Measurements from ENCODE around the gene NPIPB13.
"Not testable (repeated sequence)": the region's sequence is repeated elsewhere in the genome, so short reads cannot be mapped to it uniquely, and the experiment has no call there.

NPIPB13 gene

DNA sequence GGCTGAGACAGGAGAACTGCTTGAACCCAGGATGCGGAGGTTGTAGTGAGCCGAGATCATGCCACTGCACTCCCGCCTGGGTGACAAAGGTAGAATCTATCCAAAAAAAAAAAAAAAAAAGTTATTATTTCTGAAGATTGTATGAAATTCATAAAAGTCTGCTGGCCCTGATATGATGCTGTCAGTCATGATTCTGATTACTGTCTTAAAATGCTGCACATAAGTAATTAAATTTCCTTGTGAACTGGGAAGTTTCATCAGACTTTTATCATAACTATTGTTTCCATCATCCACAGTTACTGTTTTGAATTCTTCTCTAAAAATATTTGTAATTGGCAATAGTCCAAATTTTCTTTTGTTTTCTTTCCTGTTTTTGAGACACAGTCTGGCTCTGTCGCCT lies at the start of gene NPIPB13:
Gene NPIPB13, minus strand, starts transcription at position 101 of the 400 bp plus-strand sequence. CDS start 2,906 bp downstream, outside the sequence.
- H3K27ac ChIP-seq (ENCODE audit: extremely low read depth, low read depth, low read length); H3K4me3 ChIP-seq (ENCODE audit: low read depth, low read length); H3K4me1 ChIP-seq (ENCODE audit: control insufficient read depth, insufficient read depth, low read length); CTCF ChIA-PET; H3K36me3 ChIP-seq (ENCODE audit: control insufficient read depth in 2 of 2, insufficient read depth in 1 of 2, low read length in 2 of 2); POLR2A ChIA-PET; H3K9me3 ChIP-seq (ENCODE audit: control insufficient read depth, insufficient read depth, low read depth, low read length): not testable (repeated sequence)

DNA sequence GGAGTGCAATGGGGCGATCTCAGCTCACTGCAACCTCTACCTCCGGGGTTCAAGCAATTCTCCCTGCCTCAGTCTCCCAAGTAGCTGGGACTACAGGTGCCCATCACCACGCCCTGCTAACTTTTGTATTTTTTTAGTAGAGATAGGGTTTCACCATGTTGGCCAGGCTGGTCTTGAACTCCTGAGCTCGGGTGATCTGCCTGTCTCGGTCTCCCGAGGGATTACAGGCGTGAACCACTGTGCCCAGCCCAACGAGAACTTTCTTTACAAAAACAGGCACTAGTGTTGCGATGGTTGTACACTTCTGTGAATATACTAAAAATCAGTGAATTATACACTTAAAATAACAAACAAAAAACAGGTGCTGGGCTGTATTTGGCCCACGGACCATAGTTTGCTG lies 34.1 kb upstream of the NPIPB13 start:
- H3K4me3 ChIP-seq (ENCODE audit: low read depth, low read length); CTCF ChIA-PET; H3K27ac ChIP-seq (ENCODE audit: extremely low read depth, low read depth, low read length); H3K9me3 ChIP-seq (ENCODE audit: control insufficient read depth, insufficient read depth, low read depth, low read length); H3K36me3 ChIP-seq (ENCODE audit: control insufficient read depth in 2 of 2, insufficient read depth in 1 of 2, low read length in 2 of 2); POLR2A ChIA-PET; H3K4me1 ChIP-seq (ENCODE audit: control insufficient read depth, insufficient read depth, low read length): not testable (repeated sequence)

DNA sequence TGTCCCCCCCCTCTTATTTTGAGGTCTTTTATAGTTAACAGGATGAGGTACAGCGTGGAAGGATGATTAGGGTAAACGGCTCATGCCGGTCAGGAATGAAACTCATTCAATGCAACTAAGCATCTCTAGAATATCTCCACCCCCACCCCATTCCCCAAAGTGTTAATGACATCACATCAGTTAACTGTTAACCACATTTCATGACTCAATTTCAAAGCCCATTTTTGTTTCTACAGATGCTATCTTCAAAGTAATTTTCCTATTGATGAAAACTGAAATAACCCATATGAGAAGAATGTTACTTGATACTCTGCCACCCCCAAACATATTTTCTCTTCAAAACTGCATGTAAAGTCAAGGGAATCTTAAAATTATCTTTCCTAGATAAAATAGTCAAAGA lies 30.2 kb upstream of the NPIPB13 start:
- H3K4me1 ChIP-seq (ENCODE audit: control insufficient read depth, insufficient read depth, low read length); H3K27ac ChIP-seq (ENCODE audit: extremely low read depth, low read depth, low read length); CTCF ChIA-PET; H3K36me3 ChIP-seq (ENCODE audit: control insufficient read depth in 2 of 2, insufficient read depth in 1 of 2, low read length in 2 of 2); H3K4me3 ChIP-seq (ENCODE audit: low read depth, low read length); H3K9me3 ChIP-seq (ENCODE audit: control insufficient read depth, insufficient read depth, low read depth, low read length); POLR2A ChIA-PET: not testable (repeated sequence)

DNA sequence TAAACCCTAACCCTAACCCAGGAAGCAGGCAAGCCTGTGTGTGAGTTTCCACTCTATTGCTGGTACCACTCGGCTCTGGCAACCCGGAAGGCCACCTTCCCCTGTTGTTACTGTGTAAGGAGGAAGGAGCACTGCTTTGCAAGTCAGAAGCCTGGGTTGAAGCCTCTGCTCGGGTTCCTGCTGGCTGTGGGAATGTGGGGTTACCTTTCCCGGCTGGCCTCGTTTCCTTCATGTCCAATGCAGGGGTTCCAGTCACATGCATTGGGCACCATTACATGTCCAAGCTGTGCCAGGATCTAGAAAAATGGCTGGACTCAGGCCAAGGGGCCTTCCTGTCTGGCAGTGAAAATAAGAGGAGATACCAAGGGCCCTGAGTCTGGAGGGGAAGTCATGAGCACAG lies 31.2 kb downstream of the NPIPB13 start:
- CTCF ChIA-PET; H3K27ac ChIP-seq (ENCODE audit: extremely low read depth, low read depth, low read length); H3K4me3 ChIP-seq (ENCODE audit: low read depth, low read length); POLR2A ChIA-PET; H3K9me3 ChIP-seq (ENCODE audit: control insufficient read depth, insufficient read depth, low read depth, low read length); H3K36me3 ChIP-seq (ENCODE audit: control insufficient read depth in 2 of 2, insufficient read depth in 1 of 2, low read length in 2 of 2); H3K4me1 ChIP-seq (ENCODE audit: control insufficient read depth, insufficient read depth, low read length): not testable (repeated sequence)

DNA sequence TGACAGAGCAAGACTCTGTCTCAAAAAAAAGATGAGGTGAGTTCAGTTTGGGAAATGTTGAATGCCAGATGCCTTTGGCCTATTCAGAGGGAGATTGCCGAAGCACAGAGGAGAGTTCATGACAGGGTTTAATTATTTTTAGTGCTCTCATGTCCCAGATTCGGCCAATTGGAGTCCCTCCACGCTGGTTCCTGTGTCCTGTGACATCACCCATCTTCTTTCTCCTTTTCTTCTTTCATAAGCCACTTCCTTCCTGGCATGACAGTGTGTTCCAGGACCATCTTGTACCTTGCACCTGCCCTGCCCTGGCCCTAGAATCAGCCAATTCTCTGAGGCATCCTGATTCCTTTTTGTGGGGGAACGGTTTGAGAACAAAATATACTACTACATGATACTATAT lies 36.9 kb downstream of the NPIPB13 start:
- H3K9me3 ChIP-seq (ENCODE audit: control insufficient read depth, insufficient read depth, low read depth, low read length); H3K27ac ChIP-seq (ENCODE audit: extremely low read depth, low read depth, low read length); POLR2A ChIA-PET: not testable (repeated sequence)

DNA sequence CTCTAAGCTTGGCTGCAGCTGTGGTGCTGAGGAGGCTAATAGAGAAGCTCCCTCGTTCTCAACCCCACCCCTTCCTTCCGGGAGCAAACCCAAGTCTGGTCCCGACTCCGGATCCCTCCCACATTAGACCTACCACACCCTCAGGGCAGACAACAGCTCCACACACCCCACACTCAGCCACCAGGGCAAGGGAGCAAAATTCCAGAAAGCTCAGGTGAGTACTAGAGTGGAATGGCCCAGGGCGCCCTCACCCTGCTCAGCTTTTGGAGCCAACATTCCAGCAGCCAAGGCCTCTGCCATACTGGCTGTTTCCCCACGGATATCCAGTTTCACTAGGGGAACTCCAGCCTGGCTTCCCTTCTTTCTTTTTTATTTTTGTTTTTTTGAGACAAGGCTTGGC lies 39.2 kb downstream of the NPIPB13 start:
- H3K4me1 ChIP-seq (ENCODE audit: control insufficient read depth, insufficient read depth, low read length); POLR2A ChIA-PET; H3K4me3 ChIP-seq (ENCODE audit: low read depth, low read length); H3K36me3 ChIP-seq (ENCODE audit: control insufficient read depth in 2 of 2, insufficient read depth in 1 of 2, low read length in 2 of 2); CTCF ChIA-PET; H3K9me3 ChIP-seq (ENCODE audit: control insufficient read depth, insufficient read depth, low read depth, low read length); H3K27ac ChIP-seq (ENCODE audit: extremely low read depth, low read depth, low read length): not testable (repeated sequence)

More for the DNA sequence above, 36.9 kb downstream of the NPIPB13 start:
- H3K4me1 ChIP-seq (ENCODE audit: control insufficient read depth, insufficient read depth, low read length); H3K4me3 ChIP-seq (ENCODE audit: low read depth, low read length); H3K36me3 ChIP-seq (ENCODE audit: control insufficient read depth in 2 of 2, insufficient read depth in 1 of 2, low read length in 2 of 2); CTCF ChIA-PET: not testable (repeated sequence)

DNA sequence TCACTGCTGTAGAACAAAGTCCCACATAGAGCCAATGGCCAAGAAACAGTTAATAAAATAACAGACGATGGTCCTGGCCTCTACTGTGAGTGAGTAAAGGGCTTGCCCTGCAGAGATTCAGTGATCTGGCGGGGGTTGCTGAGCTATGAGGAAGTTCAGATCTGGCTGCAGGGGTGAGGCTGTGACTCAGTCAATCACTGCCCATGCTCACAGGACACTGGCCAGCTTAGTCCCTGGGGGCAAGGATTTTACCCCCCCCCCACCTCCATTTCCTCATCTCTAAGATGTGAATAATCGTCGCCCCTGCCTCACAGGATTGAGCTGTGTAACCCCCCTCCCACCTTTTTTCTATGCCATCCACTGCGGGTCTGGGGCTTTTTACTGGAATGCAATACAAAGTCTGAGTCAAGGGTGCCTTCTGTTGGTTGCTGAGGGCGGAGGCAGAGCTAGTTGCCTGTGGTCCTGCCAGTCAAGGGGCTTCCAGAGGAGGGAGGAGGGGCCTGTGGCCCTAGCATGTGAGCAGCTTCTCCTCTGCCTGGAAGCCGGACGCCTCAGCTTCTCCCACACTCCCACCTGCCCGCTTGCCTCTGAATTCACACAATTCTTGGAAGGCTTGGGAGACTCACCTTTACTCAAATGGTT lies 41.1 kb downstream of the NPIPB13 start:
- CTCF ChIA-PET; POLR2A ChIA-PET; H3K36me3 ChIP-seq (ENCODE audit: control insufficient read depth in 2 of 2, insufficient read depth in 1 of 2, low read length in 2 of 2); H3K4me3 ChIP-seq (ENCODE audit: low read depth, low read length); H3K27ac ChIP-seq (ENCODE audit: extremely low read depth, low read depth, low read length); H3K4me1 ChIP-seq (ENCODE audit: control insufficient read depth, insufficient read depth, low read length); H3K9me3 ChIP-seq (ENCODE audit: control insufficient read depth, insufficient read depth, low read depth, low read length): not testable (repeated sequence)

DNA sequence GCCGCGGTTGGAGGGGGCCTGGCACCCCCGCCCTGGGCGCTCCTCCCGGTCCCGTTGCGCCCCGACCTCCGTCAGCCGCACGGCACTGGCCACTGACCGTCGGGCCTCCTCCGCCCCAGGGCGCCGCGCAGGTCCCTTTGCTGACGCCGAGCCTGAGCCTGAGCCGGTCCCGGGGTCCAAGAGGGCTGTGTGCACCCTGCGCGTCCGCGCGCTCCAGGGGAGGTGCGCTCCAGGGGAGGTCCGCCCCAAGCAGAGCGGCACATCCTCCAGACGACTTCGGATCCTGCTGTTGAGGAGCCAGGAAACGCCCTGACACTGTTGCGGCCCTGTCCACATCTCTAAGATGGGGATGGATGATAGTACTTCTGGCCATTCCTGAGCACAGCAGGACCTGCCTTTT lies 42.0 kb downstream of the NPIPB13 start:
- H3K4me3 ChIP-seq (ENCODE audit: low read depth, low read length); H3K4me1 ChIP-seq (ENCODE audit: control insufficient read depth, insufficient read depth, low read length); H3K9me3 ChIP-seq (ENCODE audit: control insufficient read depth, insufficient read depth, low read depth, low read length); H3K27ac ChIP-seq (ENCODE audit: extremely low read depth, low read depth, low read length); CTCF ChIA-PET; POLR2A ChIA-PET; H3K36me3 ChIP-seq (ENCODE audit: control insufficient read depth in 2 of 2, insufficient read depth in 1 of 2, low read length in 2 of 2): not testable (repeated sequence)

DNA sequence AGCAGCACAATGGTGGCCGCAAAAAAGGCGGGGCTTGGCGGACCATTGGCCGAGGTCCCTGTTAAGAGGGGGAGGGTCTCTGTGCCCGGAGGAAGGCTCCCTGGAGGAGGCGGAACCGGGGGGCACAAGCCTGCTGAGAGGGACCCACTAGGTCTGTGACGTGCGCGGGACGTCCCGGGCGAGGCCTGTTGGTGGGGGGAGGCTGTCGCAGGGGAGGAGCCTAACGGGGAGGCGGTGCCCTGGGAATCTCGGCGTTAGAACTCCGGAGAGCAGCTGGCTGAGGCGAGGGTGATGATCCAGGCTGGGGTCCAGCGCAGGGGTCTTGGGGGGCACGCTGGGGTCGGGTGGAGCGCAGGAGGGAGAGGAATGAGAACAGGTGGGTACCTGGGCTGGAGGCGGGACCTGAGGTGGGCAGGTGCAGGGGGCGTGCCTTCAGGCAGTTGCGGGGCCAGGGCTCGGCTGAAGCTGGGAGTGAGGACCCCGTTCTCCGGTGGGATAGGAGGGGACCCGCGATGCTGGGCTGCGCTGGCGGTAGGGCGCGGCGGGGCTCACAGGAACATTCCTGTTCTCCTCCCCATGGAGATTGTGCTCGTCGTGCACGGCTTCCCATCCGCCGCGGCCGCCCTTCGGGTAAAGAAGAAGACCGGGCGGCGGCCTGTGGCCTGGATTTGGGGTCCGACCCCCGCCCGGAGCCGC lies 42.6 kb downstream of the NPIPB13 start:
- CTCF ChIA-PET; H3K4me3 ChIP-seq (ENCODE audit: low read depth, low read length); H3K27ac ChIP-seq (ENCODE audit: extremely low read depth, low read depth, low read length); H3K4me1 ChIP-seq (ENCODE audit: control insufficient read depth, insufficient read depth, low read length); H3K36me3 ChIP-seq (ENCODE audit: control insufficient read depth in 2 of 2, insufficient read depth in 1 of 2, low read length in 2 of 2); POLR2A ChIA-PET; H3K9me3 ChIP-seq (ENCODE audit: control insufficient read depth, insufficient read depth, low read depth, low read length): not testable (repeated sequence)

DNA sequence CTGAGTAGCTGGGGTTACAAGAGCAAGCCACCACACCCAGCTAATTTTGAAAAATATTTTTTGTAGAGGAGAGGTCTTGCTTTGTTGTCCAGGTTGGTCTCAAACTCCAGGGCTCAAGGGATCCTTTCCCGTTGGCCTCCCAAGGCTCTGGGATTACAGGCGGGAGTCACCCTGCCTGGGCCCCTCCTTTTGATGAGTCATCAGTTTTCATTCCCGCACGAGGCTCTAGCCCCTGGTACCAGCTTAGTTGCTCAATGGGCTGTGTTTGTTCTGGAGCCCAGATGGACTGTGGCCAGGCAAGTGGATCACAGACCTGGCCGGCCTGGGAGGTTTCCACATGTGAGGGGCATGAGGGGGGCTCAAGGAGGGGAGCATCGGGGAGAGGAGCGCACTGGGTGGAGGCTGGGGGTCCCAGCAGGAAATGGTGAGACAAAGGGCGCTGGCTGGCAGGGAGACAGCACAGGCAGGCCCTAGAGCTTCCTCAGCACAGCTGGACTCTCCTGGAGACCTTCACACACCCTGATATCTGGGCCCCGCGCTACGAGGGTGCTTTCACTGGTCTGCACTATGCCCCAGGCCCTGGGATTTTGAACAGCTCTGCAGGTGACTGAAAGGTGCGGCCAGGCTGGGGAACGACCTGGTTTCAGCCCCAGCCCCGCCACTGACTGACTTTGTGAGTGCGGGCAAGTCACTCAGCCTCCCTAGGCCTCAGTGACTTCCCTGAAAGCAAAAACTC lies 48.5 kb downstream of the NPIPB13 start:
- H3K36me3 ChIP-seq (ENCODE audit: control insufficient read depth in 2 of 2, insufficient read depth in 1 of 2, low read length in 2 of 2); H3K4me3 ChIP-seq (ENCODE audit: low read depth, low read length); H3K4me1 ChIP-seq (ENCODE audit: control insufficient read depth, insufficient read depth, low read length); CTCF ChIA-PET; H3K27ac ChIP-seq (ENCODE audit: extremely low read depth, low read depth, low read length); H3K9me3 ChIP-seq (ENCODE audit: control insufficient read depth, insufficient read depth, low read depth, low read length); POLR2A ChIA-PET: not testable (repeated sequence)

DNA sequence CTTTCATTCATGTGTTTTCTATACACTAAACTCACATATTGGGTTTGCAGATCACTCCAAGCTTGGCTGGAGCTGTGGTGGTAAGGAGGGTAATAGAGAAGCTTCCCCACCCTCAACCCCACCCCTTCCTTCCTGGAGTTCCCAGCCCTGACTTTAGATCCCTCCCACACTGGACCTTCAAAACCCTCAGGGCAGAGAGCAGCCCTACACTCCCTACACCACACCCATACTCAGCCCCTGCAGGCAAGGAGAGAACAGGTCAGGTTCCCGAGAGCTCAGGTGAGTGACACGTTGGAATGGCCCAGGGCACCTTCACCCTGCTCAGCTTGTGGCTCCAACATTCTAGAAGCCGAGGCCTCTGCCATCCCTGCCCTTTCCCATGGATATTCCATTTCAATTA lies 49.2 kb downstream of the NPIPB13 start, which contains the start of gene SULT1A3:
Gene SULT1A3, plus strand, starts transcription at position 207 of the 400 bp plus-strand sequence. CDS start 1,474 bp downstream, outside the sequence.
- POLR2A ChIA-PET; H3K4me3 ChIP-seq (ENCODE audit: low read depth, low read length); CTCF ChIA-PET; H3K27ac ChIP-seq (ENCODE audit: extremely low read depth, low read depth, low read length); H3K36me3 ChIP-seq (ENCODE audit: control insufficient read depth in 2 of 2, insufficient read depth in 1 of 2, low read length in 2 of 2); H3K9me3 ChIP-seq (ENCODE audit: control insufficient read depth, insufficient read depth, low read depth, low read length); H3K4me1 ChIP-seq (ENCODE audit: control insufficient read depth, insufficient read depth, low read length): not testable (repeated sequence)
